Measurements from ENCODE around the gene THAP4.

The THAP4 gene

GRCh38 chr2:241563031-241563507, 73.9 kb downstream of the THAP4 start:
- Histone ChIP-seq H3K4me2 (ENCODE audit: low read depth, low read length) (no peak overlapping the region), H3K4me3 (ENCODE audit: low read length) (no peak overlapping the region), H3K27me3 (replicated peaks; ENCODE audit: insufficient read depth, low read length) (peaks cover 33% of the 10 kb centered on the region), H3K9me3 (replicated peaks; ENCODE audit: insufficient read depth, low read length) (no peaks in the 10 kb centered on the region), H3K9me2 (replicated peaks; ENCODE audit: insufficient read depth, low read length) (no peaks in the 10 kb centered on the region), H3K4me1 (ENCODE audit: low read length) (no peaks in the 10 kb centered on the region), H2AFZ (ENCODE audit: low read length) (no peak overlapping the region), H4K20me1 (ENCODE audit: insufficient read depth, low read length) (no peaks in the 10 kb centered on the region), H3K36me3 (replicated peaks; ENCODE audit: insufficient read depth, low read length) (no peaks in the 10 kb centered on the region), H3F3A (ENCODE audit: insufficient read depth, low read length) (no peaks in the 10 kb centered on the region), H3K79me2 (ENCODE audit: low read length) (no peaks in the 10 kb centered on the region), H3K9ac (ENCODE audit: low read length) (no peak overlapping the region), H3K27ac (ENCODE audit: low read length) (no peak overlapping the region)
- no peak for TF ChIP-seq EZH2 (optimal IDR thresholded peaks at IDR 0.05; ENCODE audit: low read depth, low read length)
- no peak for TF ChIP-seq CTCF (IDR thresholded peaks at IDR 0.05; ENCODE audit: low read length)
- TF ChIP-seq EZH2phosphoT487 (IDR thresholded peaks at IDR 0.05; ENCODE audit: low read length), result no peak
- no peak for DNase-seq

- H3K27me3 ChIP-seq (replicated peaks; ENCODE audit: insufficient read depth, low read length), result peaks cover 40% of the 10 kb centered on the region
- TF ChIP-seq EZH2 (optimal IDR thresholded peaks at IDR 0.05; ENCODE audit: low read depth, low read length) (no peak), EZH2phosphoT487 (IDR thresholded peaks at IDR 0.05; ENCODE audit: low read length) (no peak), CTCF (IDR thresholded peaks at IDR 0.05; ENCODE audit: low read length) (no peak)
- no peak overlapping the region for H3K4me3 ChIP-seq (ENCODE audit: low read length)
- no peaks in the 10 kb centered on the region for H3K9me3 ChIP-seq (replicated peaks; ENCODE audit: insufficient read depth, low read length)
- no peak overlapping the region for H3K27ac ChIP-seq (ENCODE audit: low read length)
- no peaks in the 10 kb centered on the region for H3K4me1 ChIP-seq (ENCODE audit: low read length)
- H3K4me2 ChIP-seq (ENCODE audit: low read depth, low read length), result no peak overlapping the region
- H3K79me2 ChIP-seq (ENCODE audit: low read length), result no peaks in the 10 kb centered on the region
- H3K36me3 ChIP-seq (replicated peaks; ENCODE audit: insufficient read depth, low read length), result no peaks in the 10 kb centered on the region
- H3K9ac ChIP-seq (ENCODE audit: low read length), result no peak overlapping the region
- no peaks in the 10 kb centered on the region for H3F3A ChIP-seq (ENCODE audit: insufficient read depth, low read length)
- no peak for DNase-seq
- no peaks in the 10 kb centered on the region for H4K20me1 ChIP-seq (ENCODE audit: insufficient read depth, low read length)
- H2AFZ ChIP-seq (ENCODE audit: low read length), result no peak overlapping the region
- H3K9me2 ChIP-seq (replicated peaks; ENCODE audit: insufficient read depth, low read length), result no peaks in the 10 kb centered on the region
These were observed 74.6 kb downstream of the THAP4 start for GRCh38 chr2:241562269-241562891.

GRCh38 chr2:241561832-241562231, 75.1 kb downstream of the THAP4 start:
- Histone ChIP-seq H3K4me2 (ENCODE audit: low read depth, low read length) (no peak overlapping the region), H3K4me3 (ENCODE audit: low read length) (no peak overlapping the region), H2AFZ (ENCODE audit: low read length) (no peak overlapping the region), H3K27me3 (replicated peaks; ENCODE audit: insufficient read depth, low read length) (peaks cover 44% of the 10 kb centered on the region), H3K79me2 (ENCODE audit: low read length) (no peaks in the 10 kb centered on the region), H3K36me3 (replicated peaks; ENCODE audit: insufficient read depth, low read length) (no peaks in the 10 kb centered on the region), H3F3A (ENCODE audit: insufficient read depth, low read length) (no peaks in the 10 kb centered on the region), H3K9me2 (replicated peaks; ENCODE audit: insufficient read depth, low read length) (no peaks in the 10 kb centered on the region), H3K9ac (ENCODE audit: low read length) (no peak overlapping the region), H3K9me3 (replicated peaks; ENCODE audit: insufficient read depth, low read length) (no peaks in the 10 kb centered on the region), H4K20me1 (ENCODE audit: insufficient read depth, low read length) (no peaks in the 10 kb centered on the region), H3K27ac (ENCODE audit: low read length) (no peak overlapping the region), H3K4me1 (ENCODE audit: low read length) (no peaks in the 10 kb centered on the region)
- no peak for TF ChIP-seq CTCF (IDR thresholded peaks at IDR 0.05; ENCODE audit: low read length)
- no peak for TF ChIP-seq EZH2phosphoT487 (IDR thresholded peaks at IDR 0.05; ENCODE audit: low read length)
- TF ChIP-seq EZH2 (optimal IDR thresholded peaks at IDR 0.05; ENCODE audit: low read depth, low read length), result no peak
- DNase-seq, result no peak

All from MM.1S (cell line).